ENCODE data around the gene FAM107B. TPM values are rescaled to one million over a fixed set of nuclear protein-coding genes. Genes with fewer than 3 reads are reported as not detected.

The FAM107B gene
- total RNA-seq, 1 experiment from 2014 or later: 41.6 TPM

DNA sequence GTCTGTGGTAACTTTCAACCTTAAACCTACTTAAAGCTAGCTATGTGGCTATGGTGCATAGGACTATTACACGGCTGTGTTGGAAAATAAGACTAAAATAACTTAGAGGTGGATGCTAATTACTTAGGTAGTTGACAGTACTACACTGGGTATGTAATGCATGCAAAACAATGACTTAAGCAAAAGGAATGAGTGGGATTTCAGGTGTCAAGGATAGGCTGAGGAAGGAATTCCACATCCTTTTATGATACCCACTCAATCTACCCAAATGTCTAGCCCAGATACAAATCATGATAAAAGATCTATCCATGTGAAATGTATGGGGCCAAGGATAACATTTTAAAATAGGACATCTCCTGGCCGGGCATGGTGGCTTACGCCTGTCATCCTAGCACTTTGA, 49.3 kb upstream of the FAM107B start (continued):
- no peak for TF ChIP-seq ZBTB33 (IDR thresholded peaks at IDR 0.05; ENCODE audit: extremely low read depth, insufficient replicate concordance, low read length)
- no peak for TF ChIP-seq ZNF274 (IDR thresholded peaks at IDR 0.05; ENCODE audit: low read depth, low read length)
- TF ChIP-seq POLR2AphosphoS5 (IDR thresholded peaks at IDR 0.05; ENCODE audit: low read depth, low read length): no peak
- TF ChIP-seq SIN3A (IDR thresholded peaks at IDR 0.05; ENCODE audit: low read depth): no peak
- TF ChIP-seq, protein P1, sequence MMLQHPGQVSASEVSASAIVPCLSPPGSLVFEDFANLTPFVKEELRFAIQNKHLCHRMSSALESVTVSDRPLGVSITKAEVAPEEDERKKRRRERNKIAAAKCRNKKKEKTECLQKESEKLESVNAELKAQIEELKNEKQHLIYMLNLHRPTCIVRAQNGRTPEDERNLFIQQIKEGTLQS (IDR thresholded peaks at IDR 0.05): no peak
- TF ChIP-seq CTCF (IDR thresholded peaks at IDR 0.05 in 2 of 3, conservative IDR thresholded peaks at IDR 0.05 in 1 of 3; ENCODE audit: borderline replicate concordance in 1 of 3, insufficient read depth in 1 of 3, low read depth in 2 of 3, low read length in 2 of 3): no peak
